ENCODE data around the gene TBC1D14. TPM values are rescaled to one million over a fixed set of nuclear protein-coding genes. Genes with fewer than 3 reads are reported as not detected.
A peak's percentile ranks its signal among the peaks of the same experiment; 100 is the strongest.

TBC1D14 gene
- total RNA-seq, 1 donor = 39.4 TPM

DNA sequence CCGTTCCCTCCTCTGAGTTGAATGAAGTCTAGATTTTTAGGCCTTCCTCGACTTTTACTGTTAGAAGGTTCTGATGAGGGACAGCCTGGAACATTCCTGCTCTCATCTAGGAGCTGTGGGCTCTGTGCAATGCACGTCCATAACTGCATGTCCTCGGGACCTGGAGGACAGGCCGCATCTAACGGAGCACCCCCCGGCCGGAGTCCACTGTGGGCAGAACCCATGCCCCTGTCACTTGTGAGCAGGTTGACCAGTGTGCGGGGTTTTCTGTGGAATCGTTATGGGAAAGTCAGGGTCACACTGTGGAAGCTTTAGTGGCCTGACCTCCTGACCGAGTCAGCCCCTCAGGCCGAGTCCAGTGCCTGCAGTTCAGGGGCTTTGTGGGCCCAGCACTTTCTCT, 114.3 kb downstream of the TBC1D14 start:
- Histone ChIP-seq H3K9me3 (ENCODE audit: low read depth, low read length) (no peaks in the 10 kb centered on the region), H3K27me3 (ENCODE audit: insufficient read depth, low read length) (no peaks in the 10 kb centered on the region), H2AFZ (ENCODE audit: low read length) (no peak overlapping the region), H3K27ac (ENCODE audit: low read depth, low read length) (no peak overlapping the region), H3K4me1 (ENCODE audit: insufficient read depth, low read length) (peaks cover 11% of the 10 kb centered on the region), H3K4me3 (ENCODE audit: insufficient read depth, low read length) (no peak overlapping the region), H3K4me2 (ENCODE audit: insufficient read depth, low read length) (no peak overlapping the region), H3K36me3 (ENCODE audit: insufficient read depth, low read length) (peaks cover 7% of the 10 kb centered on the region), H3K79me2 (ENCODE audit: insufficient read depth, low read length) (no peaks in the 10 kb centered on the region), H4K20me1 (ENCODE audit: insufficient read depth, low read length) (no peaks in the 10 kb centered on the region)
- peak; percentile 32 for DNase-seq (ENCODE audit: insufficient read length, low spot score, missing footprints)
- TF ChIP-seq, protein P1, sequence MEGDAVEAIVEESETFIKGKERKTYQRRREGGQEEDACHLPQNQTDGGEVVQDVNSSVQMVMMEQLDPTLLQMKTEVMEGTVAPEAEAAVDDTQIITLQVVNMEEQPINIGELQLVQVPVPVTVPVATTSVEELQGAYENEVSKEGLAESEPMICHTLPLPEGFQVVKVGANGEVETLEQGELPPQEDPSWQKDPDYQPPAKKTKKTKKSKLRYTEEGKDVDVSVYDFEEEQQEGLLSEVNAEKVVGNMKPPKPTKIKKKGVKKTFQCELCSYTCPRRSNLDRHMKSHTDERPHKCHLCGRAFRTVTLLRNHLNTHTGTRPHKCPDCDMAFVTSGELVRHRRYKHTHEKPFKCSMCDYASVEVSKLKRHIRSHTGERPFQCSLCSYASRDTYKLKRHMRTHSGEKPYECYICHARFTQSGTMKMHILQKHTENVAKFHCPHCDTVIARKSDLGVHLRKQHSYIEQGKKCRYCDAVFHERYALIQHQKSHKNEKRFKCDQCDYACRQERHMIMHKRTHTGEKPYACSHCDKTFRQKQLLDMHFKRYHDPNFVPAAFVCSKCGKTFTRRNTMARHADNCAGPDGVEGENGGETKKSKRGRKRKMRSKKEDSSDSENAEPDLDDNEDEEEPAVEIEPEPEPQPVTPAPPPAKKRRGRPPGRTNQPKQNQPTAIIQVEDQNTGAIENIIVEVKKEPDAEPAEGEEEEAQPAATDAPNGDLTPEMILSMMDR (IDR thresholded peaks at IDR 0.05; ENCODE audit: extremely low read depth, low read depth, low read length) = no peak

DNA sequence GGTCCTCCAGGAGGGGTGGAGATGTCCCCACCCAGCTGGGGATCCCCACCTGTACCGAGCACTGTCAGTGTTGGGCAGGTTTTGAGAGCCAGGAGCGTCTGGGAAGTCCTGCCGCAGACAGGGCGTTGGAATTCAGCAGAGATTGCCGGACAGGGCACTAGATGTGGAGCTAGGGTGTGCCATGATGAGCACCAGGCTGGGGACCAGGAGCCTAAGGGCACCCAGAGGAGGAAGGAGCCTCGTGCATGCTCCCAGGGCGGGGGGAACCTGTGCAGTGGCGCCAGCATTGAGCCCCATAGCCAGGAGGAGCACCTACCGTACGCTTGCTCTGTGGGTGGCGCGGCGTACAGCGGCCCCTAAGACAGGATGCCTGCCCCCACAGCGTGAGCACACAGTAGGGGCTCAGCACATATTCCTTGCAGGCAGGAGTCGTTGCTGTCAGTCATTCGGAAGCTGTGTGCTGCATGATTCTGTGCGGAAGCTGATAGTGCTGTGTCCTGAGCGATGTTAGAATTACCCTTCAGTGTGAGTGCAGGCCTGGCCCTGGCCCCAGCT, 114.8 kb downstream of the TBC1D14 start:
- Histone ChIP-seq H3K4me2 (ENCODE audit: insufficient read depth, low read length) (no peak overlapping the region), H3K27me3 (ENCODE audit: insufficient read depth, low read length) (no peaks in the 10 kb centered on the region), H4K20me1 (ENCODE audit: insufficient read depth, low read length) (no peaks in the 10 kb centered on the region), H3K27ac (ENCODE audit: low read depth, low read length) (no peak overlapping the region), H3K4me3 (ENCODE audit: insufficient read depth, low read length) (no peak overlapping the region), H3K36me3 (ENCODE audit: insufficient read depth, low read length) (peaks cover 7% of the 10 kb centered on the region), H2AFZ (ENCODE audit: low read length) (no peak overlapping the region), H3K79me2 (ENCODE audit: insufficient read depth, low read length) (no peaks in the 10 kb centered on the region), H3K9me3 (ENCODE audit: low read depth, low read length) (no peaks in the 10 kb centered on the region), H3K4me1 (ENCODE audit: insufficient read depth, low read length) (peaks cover 11% of the 10 kb centered on the region)
- DNase-seq (ENCODE audit: insufficient read length, low spot score, missing footprints) = peak; percentile 68
- TF ChIP-seq, protein P1 (IDR thresholded peaks at IDR 0.05; ENCODE audit: extremely low read depth, low read depth, low read length) = no peak

DNA sequence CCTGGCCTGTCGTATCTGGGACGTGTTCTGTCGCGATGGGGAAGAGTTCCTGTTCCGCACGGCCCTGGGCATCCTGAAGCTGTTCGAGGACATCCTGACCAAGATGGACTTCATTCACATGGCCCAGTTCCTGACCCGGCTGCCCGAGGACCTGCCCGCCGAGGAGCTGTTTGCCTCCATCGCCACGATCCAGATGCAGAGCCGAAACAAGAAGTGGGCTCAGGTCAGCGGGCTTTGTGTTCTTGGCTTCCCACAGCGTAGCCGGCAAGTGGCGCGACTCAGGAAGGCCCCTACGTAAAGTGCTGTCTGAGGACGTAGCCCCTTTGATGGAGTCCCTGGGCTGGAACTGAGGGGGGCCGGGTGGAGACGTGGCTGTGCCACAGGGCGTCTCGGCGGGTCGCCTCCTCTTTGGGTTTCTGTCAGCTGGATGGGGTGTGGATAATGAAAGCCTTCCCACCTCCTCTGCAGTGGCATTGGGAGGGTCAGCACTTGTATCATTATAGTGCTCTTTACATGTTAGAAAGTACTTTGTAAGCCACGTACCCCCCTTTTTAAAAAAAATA, 115.5 kb downstream of the TBC1D14 start:
- H2AFZ ChIP-seq (ENCODE audit: low read length) = no peak overlapping the region
- TF ChIP-seq, protein P1 (IDR thresholded peaks at IDR 0.05; ENCODE audit: extremely low read depth, low read depth, low read length) = no peak
- H3K4me2 ChIP-seq (ENCODE audit: insufficient read depth, low read length) = no peak overlapping the region

DNA sequence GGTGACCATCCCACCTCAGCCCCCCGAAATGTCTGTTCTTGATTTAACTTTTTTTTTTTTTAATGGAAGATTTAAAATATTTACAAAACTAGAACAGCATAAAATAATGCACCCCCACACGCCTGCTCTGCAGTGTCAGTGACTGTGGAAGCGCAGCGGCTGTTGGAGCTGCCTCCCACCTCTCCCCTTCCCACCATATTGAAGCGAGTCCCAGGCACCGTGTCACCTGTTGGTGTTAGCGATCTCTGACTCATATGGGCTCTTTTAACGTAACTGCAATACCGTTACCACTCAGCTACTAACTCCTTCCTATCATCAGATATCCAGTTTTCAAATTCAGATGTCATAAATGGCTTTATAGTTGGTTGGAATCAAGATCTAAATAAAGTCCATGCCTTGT, 116.5 kb downstream of the TBC1D14 start:
- TF ChIP-seq, protein P1 (IDR thresholded peaks at IDR 0.05; ENCODE audit: extremely low read depth, low read depth, low read length) = no peak
- Histone ChIP-seq H3K36me3 (ENCODE audit: insufficient read depth, low read length) (peaks cover 18% of the 10 kb centered on the region), H3K9me3 (ENCODE audit: low read depth, low read length) (no peaks in the 10 kb centered on the region), H4K20me1 (ENCODE audit: insufficient read depth, low read length) (no peaks in the 10 kb centered on the region), H3K4me1 (ENCODE audit: insufficient read depth, low read length) (peaks cover 11% of the 10 kb centered on the region), H3K79me2 (ENCODE audit: insufficient read depth, low read length) (no peaks in the 10 kb centered on the region), H3K4me3 (ENCODE audit: insufficient read depth, low read length) (no peak overlapping the region), H2AFZ (ENCODE audit: low read length) (no peak overlapping the region), H3K27ac (ENCODE audit: low read depth, low read length) (no peak overlapping the region), H3K4me2 (ENCODE audit: insufficient read depth, low read length) (no peak overlapping the region), H3K27me3 (ENCODE audit: insufficient read depth, low read length) (no peaks in the 10 kb centered on the region)
- DNase-seq (ENCODE audit: insufficient read length, low spot score, missing footprints) = no peak

More for the DNA sequence above, 115.5 kb downstream of the TBC1D14 start:
- no peak overlapping the region for H3K27ac ChIP-seq (ENCODE audit: low read depth, low read length)
- H3K27me3 ChIP-seq (ENCODE audit: insufficient read depth, low read length) = no peaks in the 10 kb centered on the region
- no peaks in the 10 kb centered on the region for H3K9me3 ChIP-seq (ENCODE audit: low read depth, low read length)
- H3K36me3 ChIP-seq (ENCODE audit: insufficient read depth, low read length) = peaks cover 9% of the 10 kb centered on the region
- no peaks in the 10 kb centered on the region for H4K20me1 ChIP-seq (ENCODE audit: insufficient read depth, low read length)
- H3K4me3 ChIP-seq (ENCODE audit: insufficient read depth, low read length) = no peak overlapping the region
- H3K79me2 ChIP-seq (ENCODE audit: insufficient read depth, low read length) = no peaks in the 10 kb centered on the region
- peak; percentile 13 for DNase-seq (ENCODE audit: insufficient read length, low spot score, missing footprints)
- H3K4me1 ChIP-seq (ENCODE audit: insufficient read depth, low read length) = peaks cover 11% of the 10 kb centered on the region

All from osteoblast (primary cell).